Measurements from ENCODE around the gene SYPL1.
A peak's percentile ranks its signal among the peaks of the same experiment; 100 is the strongest.

The SYPL1 gene

DNA sequence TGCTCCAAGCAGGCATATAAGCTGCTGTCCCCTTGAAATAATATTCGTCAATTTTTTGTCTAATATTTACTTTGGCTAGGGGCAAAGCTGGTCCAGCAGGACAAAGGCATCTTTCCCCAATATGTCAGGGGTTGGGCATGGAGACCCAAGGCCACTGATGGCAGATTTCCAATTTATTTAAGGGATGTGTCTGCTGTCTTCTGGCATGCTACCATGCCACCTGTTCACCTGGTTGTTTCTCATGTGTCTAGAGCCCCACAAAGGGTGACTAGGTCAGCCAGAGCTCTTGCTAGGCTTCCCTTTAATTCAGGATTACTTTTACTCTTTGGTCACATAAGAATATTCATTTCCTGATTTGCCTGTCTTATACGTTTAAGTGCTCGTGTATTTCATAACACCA lies 22.1 kb upstream of the SYPL1 start:
- TF ChIP-seq CTCF (IDR thresholded peaks at IDR 0.05; ENCODE audit: low read depth, low read length, missing control alignments): no peak
- no peaks in the 10 kb centered on the region for H3K36me3 ChIP-seq (replicated peaks)
- in situ Hi-C loops (cut with HindIII; ENCODE audit: low pct_ligation_motif_present, low sequenced_read_pairs): no loop called here
- no peak overlapping the region for H3K27ac ChIP-seq
- H3K4me3 ChIP-seq (ENCODE audit: low read depth, low read length): no peak overlapping the region
- DNase-seq: no peak
- H3K27me3 ChIP-seq (replicated peaks): no peaks in the 10 kb centered on the region

DNA sequence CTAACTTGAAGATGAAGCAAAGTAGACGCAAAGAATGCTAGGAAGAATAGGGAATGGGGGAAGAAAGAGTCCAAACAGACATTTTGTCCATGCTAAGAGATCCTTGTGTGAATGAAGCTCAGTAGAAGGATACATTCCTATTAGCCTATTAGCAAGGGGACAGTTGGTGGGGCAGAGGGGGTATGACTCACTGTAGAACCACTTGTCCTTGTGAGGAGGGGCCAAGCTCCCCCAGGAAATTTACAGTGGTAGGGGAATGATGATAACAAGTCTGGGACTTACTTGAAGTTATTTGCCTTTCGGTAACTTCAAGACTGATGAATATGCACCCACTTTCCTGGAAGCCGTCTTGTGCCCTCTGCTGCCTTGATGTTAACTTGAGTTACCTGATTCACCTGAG lies 17.2 kb upstream of the SYPL1 start:
- in situ Hi-C loops (cut with HindIII; ENCODE audit: low pct_ligation_motif_present, low sequenced_read_pairs): no loop called here
- H3K36me3 ChIP-seq (replicated peaks): no peaks in the 10 kb centered on the region
- TF ChIP-seq CTCF (IDR thresholded peaks at IDR 0.05; ENCODE audit: low read depth, low read length, missing control alignments): no peak
- H3K27me3 ChIP-seq (replicated peaks): no peaks in the 10 kb centered on the region
- H3K4me3 ChIP-seq (ENCODE audit: low read depth, low read length): no peak overlapping the region
- H3K27ac ChIP-seq: no peak overlapping the region
- DNase-seq: no peak

GRCh38 chr7:106128836-106129235 lies 16.7 kb upstream of the SYPL1 start:
- no peak for TF ChIP-seq CTCF (IDR thresholded peaks at IDR 0.05; ENCODE audit: low read depth, low read length, missing control alignments)
- Histone ChIP-seq H3K27ac (no peak overlapping the region), H3K4me3 (ENCODE audit: low read depth, low read length) (no peak overlapping the region), H3K36me3 (replicated peaks) (no peaks in the 10 kb centered on the region), H3K27me3 (replicated peaks) (no peaks in the 10 kb centered on the region)
- in situ Hi-C loops (cut with HindIII; ENCODE audit: low pct_ligation_motif_present, low sequenced_read_pairs): no loop called here
- DNase-seq: no peak

GRCh38 chr7:106127984-106128780 lies 16.1 kb upstream of the SYPL1 start:
- H3K4me3 ChIP-seq (ENCODE audit: low read depth, low read length): no peak overlapping the region
- no peaks in the 10 kb centered on the region for H3K36me3 ChIP-seq (replicated peaks)
- no peak for TF ChIP-seq CTCF (IDR thresholded peaks at IDR 0.05; ENCODE audit: low read depth, low read length, missing control alignments)
- in situ Hi-C loops (cut with HindIII; ENCODE audit: low pct_ligation_motif_present, low sequenced_read_pairs): no loop called here
- no peak overlapping the region for H3K27ac ChIP-seq
- H3K27me3 ChIP-seq (replicated peaks): no peaks in the 10 kb centered on the region
- no peak for DNase-seq

GRCh38 chr7:106126170-106126938 lies 14.2 kb upstream of the SYPL1 start:
- in situ Hi-C loops (cut with HindIII; ENCODE audit: low pct_ligation_motif_present, low sequenced_read_pairs): no loop called here
- peak; percentile 89 for DNase-seq
- Histone ChIP-seq H3K36me3 (replicated peaks) (no peaks in the 10 kb centered on the region), H3K4me3 (ENCODE audit: low read depth, low read length) (peak overlapping the region; percentile 3), H3K27ac (no peak overlapping the region), H3K27me3 (replicated peaks) (no peaks in the 10 kb centered on the region)
- no peak for TF ChIP-seq CTCF (IDR thresholded peaks at IDR 0.05; ENCODE audit: low read depth, low read length, missing control alignments)

Measured in brain microvascular endothelial cell (primary cell).